ENCODE measurements around the gene PFN3. TPM values are rescaled to one million over a fixed set of nuclear protein-coding genes. Genes with fewer than 3 reads are reported as not detected.
A peak's percentile ranks its signal among the peaks of the same experiment; 100 is the strongest.

PFN3 gene
- not detected in 2 replicates for total RNA-seq (2014; rRNA removed; shearing (Covaris generic))

GRCh38 chr5:177399997-177400868 is at the start of gene PFN3:
TSS of gene PFN3 (minus strand) at chr5:177400661. CDS start at chr5:177400576, 85 bp downstream.
- no peak for DNase-seq (ENCODE audit: low spot score)

- DNase-seq (ENCODE audit: low spot score), result no peak
Measured at GRCh38 chr5:177449140-177450061, 48.9 kb upstream of the PFN3 start.

GRCh38 chr5:177448244-177448950 is 47.9 kb upstream of the PFN3 start:
- no peak for DNase-seq (ENCODE audit: low spot score)

- DNase-seq (ENCODE audit: low spot score), result peak; percentile 99
Measured at GRCh38 chr5:177447611-177448243, 47.3 kb upstream of the PFN3 start.

GRCh38 chr5:177447066-177447610 is 46.7 kb upstream of the PFN3 start:
- peak; percentile 67 for DNase-seq (ENCODE audit: low spot score)

- DNase-seq (ENCODE audit: low spot score), result peak; percentile 60
Measured at GRCh38 chr5:177446200-177447065, 46.0 kb upstream of the PFN3 start, which contains the start of gene PRR7. TSS of gene PRR7 (plus strand) at chr5:177446814. CDS start at chr5:177455068, 8,254 bp downstream.

GRCh38 chr5:177445917-177446199 is 45.4 kb upstream of the PFN3 start:
- DNase-seq (ENCODE audit: low spot score), result no peak

- DNase-seq (ENCODE audit: low spot score), result no peak
Measured at GRCh38 chr5:177445052-177445916, 44.8 kb upstream of the PFN3 start.

GRCh38 chr5:177444106-177445051 is 43.9 kb upstream of the PFN3 start:
- DNase-seq (ENCODE audit: low spot score), result no peak

- DNase-seq (ENCODE audit: low spot score), result no peak
Measured at GRCh38 chr5:177443144-177443983, 42.9 kb upstream of the PFN3 start.

- no peak for DNase-seq (ENCODE audit: low spot score)
Measured at GRCh38 chr5:177442066-177442826, 41.8 kb upstream of the PFN3 start.

GRCh38 chr5:177440990-177441780 is 40.7 kb upstream of the PFN3 start:
- no peak for DNase-seq (ENCODE audit: low spot score)

- DNase-seq (ENCODE audit: low spot score), result no peak
Measured at GRCh38 chr5:177440211-177440989, 39.9 kb upstream of the PFN3 start.

GRCh38 chr5:177439518-177440053 is 39.1 kb upstream of the PFN3 start:
- no peak for DNase-seq (ENCODE audit: low spot score)
